SW 1271 (cell line): ENCODE measurements around the gene CNEP1R1.

Experiments used
- DNase-seq, 2 experiments: peaks; one replicate each; lab custom pipeline; 2025; lab: John Stamatoyannopoulos, UW

Gene CNEP1R1

GRCh38 chr16:50017553-50017952 lies 7.5 kb upstream of the CNEP1R1 start:
- no peak for DNase-seq

- no peak for DNase-seq
Measured at GRCh38 chr16:50021544-50021943, 3.5 kb upstream of the CNEP1R1 start.

GRCh38 chr16:50023641-50024040 lies 1.4 kb upstream of the CNEP1R1 start:
- DNase-seq, result no peak

DNA sequence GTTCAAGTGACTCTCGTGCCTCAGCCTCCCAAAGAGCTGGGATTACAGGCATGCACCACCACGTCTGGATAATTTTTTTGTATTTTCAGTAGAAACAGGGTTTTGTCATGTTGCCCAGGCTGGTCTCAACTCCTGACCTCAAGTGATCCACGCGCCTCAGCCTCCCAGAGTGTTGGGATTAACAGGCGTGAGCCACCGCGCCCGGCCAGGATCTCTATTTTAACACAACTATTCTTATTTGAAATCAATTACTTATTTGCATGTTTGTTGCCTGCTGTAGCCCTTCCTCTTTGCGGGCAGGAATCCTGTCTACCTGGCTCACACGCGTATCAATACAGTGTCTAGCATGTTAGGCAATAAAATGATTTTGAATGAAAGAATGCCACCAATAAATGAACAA lies 818 bp upstream of the CNEP1R1 start:
- DNase-seq, result no peak

DNA sequence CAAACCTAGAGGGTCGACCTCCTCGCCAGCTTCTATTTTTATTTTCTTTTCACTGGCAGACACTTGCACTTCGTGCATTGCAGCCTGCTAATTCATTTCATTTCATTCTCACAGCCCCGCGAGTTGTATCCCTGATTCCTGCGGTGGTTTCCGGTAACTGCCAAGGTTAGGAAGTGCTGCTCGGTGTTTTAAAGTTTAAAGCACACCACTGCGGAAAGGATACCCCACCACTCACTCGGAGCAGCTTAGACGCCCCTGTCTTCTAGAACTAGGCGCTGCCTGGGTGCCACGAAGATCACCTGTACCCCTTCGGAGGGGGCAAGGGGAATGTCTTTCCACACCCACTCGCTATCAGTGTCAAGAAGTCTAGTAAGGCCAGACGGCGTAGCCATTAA lies 509 bp downstream of the CNEP1R1 start:
- no peak for DNase-seq

- DNase-seq, result no peak
Measured at GRCh38 chr16:50027829-50028228, 2.8 kb downstream of the CNEP1R1 start.

DNA sequence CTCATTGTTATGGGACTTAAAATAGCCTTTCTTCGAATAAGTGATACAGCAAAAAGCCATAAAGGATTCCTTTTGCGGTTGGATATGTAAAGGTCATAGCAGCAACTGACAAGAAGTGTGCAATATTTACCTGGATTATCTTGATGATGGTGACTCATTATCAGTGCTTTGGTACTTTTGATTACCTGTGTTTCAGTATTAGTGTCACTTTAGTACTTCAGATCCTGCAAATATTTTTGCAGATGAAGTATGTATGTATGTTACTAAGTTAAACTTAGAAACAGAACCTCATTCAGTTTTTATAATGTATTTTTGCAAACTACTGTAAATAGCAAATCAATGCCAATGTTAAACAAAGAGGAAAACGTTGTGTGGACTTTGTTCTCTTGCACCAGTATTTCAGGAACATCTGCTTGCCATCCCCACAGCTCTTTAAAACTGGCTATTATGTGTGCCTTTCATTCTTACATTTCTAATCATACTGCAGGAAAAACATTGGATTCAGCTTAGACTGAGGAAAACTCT lies 10.5 kb downstream of the CNEP1R1 start:
- no peak for DNase-seq

GRCh38 chr16:50036426-50036825 lies 11.4 kb downstream of the CNEP1R1 start:
- DNase-seq, result no peak

DNA sequence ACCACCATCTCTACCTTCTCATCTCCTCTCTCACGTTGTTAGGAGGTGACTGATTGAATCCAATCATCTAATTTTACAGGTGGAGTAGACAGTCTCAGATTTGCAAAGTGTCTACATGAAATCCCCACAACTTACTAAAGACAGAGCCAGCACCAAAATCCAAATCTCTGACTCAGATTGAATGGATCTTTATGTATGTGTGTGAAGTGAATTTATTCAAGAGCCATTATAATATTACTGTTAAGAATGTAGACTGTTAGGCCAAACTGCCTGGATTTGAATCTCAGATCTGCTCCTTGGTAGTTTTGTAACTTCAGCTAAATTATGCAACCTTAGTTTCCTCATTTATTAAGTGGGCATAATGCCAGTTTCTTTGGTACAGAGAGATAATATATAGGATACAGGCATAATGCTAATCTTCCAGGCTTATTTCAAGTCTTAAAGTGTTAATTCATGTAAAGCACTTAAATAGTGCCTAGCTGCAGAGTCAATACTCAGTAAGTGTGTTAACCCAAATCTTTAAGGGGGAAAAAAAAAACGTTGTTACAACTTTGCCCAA lies 12.7 kb downstream of the CNEP1R1 start:
- no peak for DNase-seq

DNA sequence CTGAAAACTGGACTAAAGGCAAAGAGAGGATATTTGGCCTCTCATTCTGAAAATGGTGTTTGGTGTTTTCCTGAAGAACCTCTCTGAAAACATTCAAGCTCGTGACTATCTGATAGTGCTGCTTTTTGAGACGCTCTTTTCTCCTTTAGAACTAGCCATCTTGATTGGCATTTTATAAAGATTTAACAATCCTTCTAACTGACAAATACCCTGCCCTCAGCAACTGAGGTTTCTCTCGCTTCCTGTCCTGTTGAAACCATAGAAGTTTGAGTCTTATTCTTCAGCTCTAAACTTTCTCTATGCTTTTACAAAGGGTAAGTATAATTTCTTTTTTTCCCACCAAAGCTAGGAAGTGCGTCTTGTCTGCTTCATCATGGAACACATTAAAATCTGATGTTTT lies 13.3 kb downstream of the CNEP1R1 start:
- DNase-seq, result no peak

- no peak for DNase-seq
Measured at GRCh38 chr16:50038756-50039529, 13.9 kb downstream of the CNEP1R1 start.

- DNase-seq, result no peak
Measured at GRCh38 chr16:50040018-50040417, 15.0 kb downstream of the CNEP1R1 start.

DNA sequence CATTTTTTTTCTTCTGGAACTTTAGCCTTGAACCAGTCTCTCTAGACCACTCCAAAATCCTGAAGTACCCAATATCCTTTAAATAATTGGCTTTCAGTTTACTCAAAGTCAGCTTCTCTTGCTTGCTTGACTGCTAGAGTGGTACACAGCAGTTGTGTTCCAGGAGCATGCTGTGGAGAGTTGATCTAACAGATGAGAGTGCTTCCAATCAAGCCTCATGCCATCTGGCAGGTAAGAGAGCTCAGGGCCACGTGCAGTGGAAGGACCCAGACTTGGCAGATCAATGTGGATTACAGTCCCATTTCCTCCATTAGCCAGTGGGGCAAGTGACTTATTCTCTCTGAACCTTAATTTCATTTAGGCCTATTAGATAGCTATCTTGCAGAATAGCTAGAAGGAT lies 15.7 kb downstream of the CNEP1R1 start:
- DNase-seq, result no peak

- no peak for DNase-seq
Measured at GRCh38 chr16:50043358-50043757, 18.3 kb downstream of the CNEP1R1 start.

- no peak for DNase-seq
Measured at GRCh38 chr16:50045412-50045811, 20.4 kb downstream of the CNEP1R1 start.

DNA sequence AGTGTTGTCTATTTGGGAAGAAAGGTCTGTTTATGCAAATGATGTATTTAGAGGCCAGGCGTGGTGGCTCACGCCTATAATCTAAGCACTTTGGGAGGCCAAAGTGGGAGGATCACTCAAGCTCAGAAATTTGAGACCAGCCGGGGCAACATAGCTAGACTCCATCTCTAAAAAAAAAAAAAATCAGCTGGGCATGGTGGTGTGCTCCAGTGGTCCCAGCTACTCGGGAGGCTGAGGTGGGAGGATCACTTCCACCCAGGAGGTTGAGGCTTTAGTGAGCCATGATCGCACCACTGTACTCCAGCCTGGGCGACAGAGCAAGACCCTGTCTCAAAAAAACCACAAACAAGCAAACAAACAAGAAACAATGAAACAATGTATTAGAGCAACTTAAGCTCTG lies 21.8 kb downstream of the CNEP1R1 start:
- DNase-seq, result no peak

- DNase-seq, result no peak
Measured at GRCh38 chr16:50047864-50048263, 22.8 kb downstream of the CNEP1R1 start.

GRCh38 chr16:50050802-50051201 lies 25.8 kb downstream of the CNEP1R1 start:
- no peak for DNase-seq

DNA sequence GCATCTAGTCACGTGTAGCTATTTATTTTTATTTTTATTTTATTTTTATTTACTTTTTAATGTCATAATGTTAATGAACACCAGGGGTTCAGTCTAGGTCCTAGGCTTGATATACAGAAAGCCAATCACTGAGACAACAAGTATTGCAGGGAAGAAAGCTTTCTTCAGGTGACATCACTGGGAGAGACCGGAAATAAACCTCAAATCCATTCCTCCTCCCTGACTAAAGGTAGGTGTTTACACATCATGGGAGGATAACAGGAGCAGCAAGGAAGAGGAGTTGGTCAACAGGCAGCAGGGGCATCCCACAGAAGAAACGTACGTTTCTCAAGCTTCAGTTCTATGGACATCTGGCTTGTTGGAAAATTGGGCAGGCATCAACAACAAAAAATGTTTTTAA lies 31.2 kb downstream of the CNEP1R1 start:
- DNase-seq, result no peak

GRCh38 chr16:50058091-50058771 lies 33.2 kb downstream of the CNEP1R1 start:
- DNase-seq, result no peak

DNA sequence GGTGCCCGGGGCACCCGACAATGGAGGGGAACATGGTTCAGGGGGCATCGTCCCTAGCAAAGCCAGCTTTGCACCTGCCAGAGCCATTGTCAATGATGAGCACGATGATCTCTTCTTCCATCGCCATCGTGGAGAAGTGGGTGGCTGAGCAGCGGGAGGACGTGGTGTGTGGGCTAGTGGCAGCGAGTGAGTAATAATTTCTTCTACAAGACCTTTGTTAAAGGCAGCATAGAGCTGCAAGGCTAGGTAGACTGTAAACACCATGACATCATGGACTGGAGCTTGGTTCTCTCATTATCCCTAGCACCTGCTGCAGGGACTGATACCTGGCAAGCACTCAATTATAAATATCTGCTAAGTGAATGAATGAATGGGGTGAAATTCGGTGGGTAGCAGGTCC lies 34.1 kb downstream of the CNEP1R1 start:
- no peak for DNase-seq

- no peak for DNase-seq
Measured at GRCh38 chr16:50059669-50060068, 34.6 kb downstream of the CNEP1R1 start.

GRCh38 chr16:50061326-50061725 lies 36.3 kb downstream of the CNEP1R1 start:
- no peak for DNase-seq
